HG03469 (cell line): ENCODE measurements around the gene GMIP.
"Not testable (repeated sequence)": the region's sequence is repeated elsewhere in the genome, so short reads cannot be mapped to it uniquely, and the experiment has no call there.

Experiments
- ATAC-seq: cut with Tn5 transposase; IDR thresholded peaks from one replicate; pipeline ENCODE4 v1.9.1; 2021; ENCODE audit warnings: mild to moderate bottlenecking, moderate library complexity, moderate number of reproducible peaks; ENCODE audit not compliant: unreplicated experiment

GMIP gene

GRCh38 chr19:19643158-19644053 lies at the start of gene GMIP:
TSS of gene GMIP (minus strand) at chr19:19643657. CDS start at chr19:19643529, 128 bp downstream.
- ATAC-seq, result peak; percentile 48

GRCh38 chr19:19691683-19692082 lies 48.2 kb upstream of the GMIP start:
- no peak for ATAC-seq

- not testable (repeated sequence) for ATAC-seq
Measured at GRCh38 chr19:19689023-19689422, 45.6 kb upstream of the GMIP start.

- ATAC-seq, result no peak
Measured at GRCh38 chr19:19687090-19687489, 43.6 kb upstream of the GMIP start.

- ATAC-seq, result no peak
Measured at GRCh38 chr19:19686580-19686979, 43.1 kb upstream of the GMIP start.

GRCh38 chr19:19686119-19686518 lies 42.7 kb upstream of the GMIP start:
- not testable (repeated sequence) for ATAC-seq

- ATAC-seq, result no peak
Measured at GRCh38 chr19:19679176-19680073, 36.0 kb upstream of the GMIP start.

- no peak for ATAC-seq
Measured at GRCh38 chr19:19677579-19677978, 34.1 kb upstream of the GMIP start.

GRCh38 chr19:19674315-19674714 lies 30.9 kb upstream of the GMIP start:
- no peak for ATAC-seq

- ATAC-seq, result no peak
Measured at GRCh38 chr19:19672816-19673215, 29.4 kb upstream of the GMIP start.

- no peak for ATAC-seq
Measured at GRCh38 chr19:19670070-19670551, 26.7 kb upstream of the GMIP start.

- ATAC-seq, result peak; percentile 60
Measured at GRCh38 chr19:19668230-19669012, 25.0 kb upstream of the GMIP start, which contains the start of gene ZNF101. TSS of gene ZNF101 (plus strand) at chr19:19668839. CDS start at chr19:19668964, 125 bp downstream.

GRCh38 chr19:19665420-19665948 lies 22.0 kb upstream of the GMIP start:
- ATAC-seq, result not testable (repeated sequence)

- ATAC-seq, result peak; percentile 53
Measured at GRCh38 chr19:19663256-19664120, 20.0 kb upstream of the GMIP start, which contains the start of gene ATP13A1. TSS of gene ATP13A1 (minus strand) at chr19:19663676. CDS start at chr19:19663666, 10 bp downstream.

GRCh38 chr19:19662871-19663255 lies 19.4 kb upstream of the GMIP start:
- ATAC-seq, result no peak

GRCh38 chr19:19662344-19662743 lies 18.9 kb upstream of the GMIP start:
- ATAC-seq, result no peak

GRCh38 chr19:19661675-19662251 lies 18.3 kb upstream of the GMIP start:
- ATAC-seq, result no peak

GRCh38 chr19:19661141-19661674 lies 17.8 kb upstream of the GMIP start:
- no peak for ATAC-seq
